Upper lobe of left lung (tissue), 6 donors: ENCODE measurements around the gene SSRP1. TPM values are rescaled to one million over a fixed set of nuclear protein-coding genes. Genes with fewer than 3 reads are reported as not detected.
"Not testable (repeated sequence)": the region's sequence is repeated elsewhere in the genome, so short reads cannot be mapped to it uniquely, and the experiment has no call there.

ENCODE experiments used
- ATAC-seq, 2 donors: fragments of 200-7000 bp; cut with Tn5 transposase; one replicate each; pipeline ENCODE4 v1.9.1; 2022; ENCODE audit warnings: mild to moderate bottlenecking in 2 of 2, moderate library complexity in 2 of 2; ENCODE audit not compliant: low FRiP score in 2 of 2
- DNase-seq, 2 donors: peaks; one replicate each; pipeline ENCODE4 v3.0.0-alpha.2; 2019 to 2020
- H3K27ac ChIP-seq, 4 donors: fragments of 200-600 bp; sonication (generic); one replicate each; pipeline ENCODE4 v1.5.1; 2016 to 2019
- H3K27me3 ChIP-seq, 4 donors: fragments of 200-600 bp; sonication (generic); one replicate each; pipeline ENCODE4 v1.5.1; 2017 to 2019
- H3K36me3 ChIP-seq, 4 donors: fragments of 200-600 bp; sonication (generic); one replicate each; pipeline ENCODE4 v1.5.1; 2016 to 2019
- H3K4me1 ChIP-seq, 4 donors: fragments of 200-600 bp; sonication (generic); one replicate each; pipeline ENCODE4 v1.5.1; 2018 to 2019
- H3K4me3 ChIP-seq, 4 donors: fragments of 200-600 bp; sonication (generic); one replicate each; pipeline ENCODE4 v1.5.1; 2017 to 2019; ENCODE audit warnings: mild to moderate bottlenecking in 2 of 4, moderate library complexity in 1 of 4
- H3K9me3 ChIP-seq, 4 donors: fragments of 200-600 bp; sonication (generic); one replicate each; pipeline ENCODE4 v1.5.1; 2018 to 2019
- EP300 ChIP-seq, 4 donors: sonication (generic); formaldehyde crosslinking; IDR thresholded peaks; one replicate each; pipeline ENCODE4 v1.5.1; 2017; ENCODE audit warnings: antibody characterized with exemption in 4 of 4, control low read depth in 2 of 4
- POLR2A ChIP-seq, 4 donors: fragments of 450-650 bp; IDR thresholded peaks; one replicate each; pipeline ENCODE4 v1.5.1; 2016 to 2017; ENCODE audit warnings: antibody characterized with exemption in 4 of 4, mild to moderate bottlenecking in 2 of 4
- POLR2AphosphoS5 ChIP-seq, 2 donors: sonication (generic); formaldehyde crosslinking; IDR thresholded peaks; one replicate each; pipeline ENCODE4 v1.5.1; 2017; ENCODE audit warnings: antibody characterized with exemption in 2 of 2
- WGBS, 2 donors: methylation state at CpG; one replicate each; pipeline ENCODE4 v1.1.5; 2017 to 2018; 5-methylcytosine and 5-hydroxymethylcytosine counted together
- total RNA-seq, 6 donors: library from RNA; depleted of rRNA in 4 of 6; stranded (reverse); fragments of >200 nt in 4 of 6; gene quantifications; one replicate each; pipeline versions ENCODE4 v1.1.0 to v1.2.1, GENCODE V29; 2016 to 2021
- TF ChIP-seq, protein P1 (sequence below), 6 experiments: fragments of 450-650 bp in 4 of 6; fragments of 200-600 bp in 2 of 6; sonication (generic) in 2 of 6; IDR thresholded peaks; one replicate each; pipeline ENCODE4 v1.5.1; 2016 to 2019; ENCODE audit warnings: antibody characterized with exemption in 6 of 6
- donor health status: DM: no; HTN: no; CAD: no; lungs with moderate emphysema.
- donor health status: DM: no; HTN: yes; CAD: no; lungs with severe emphysema.

The SSRP1 gene
- total RNA-seq, 6 donors from 2014 or later: 48.2 to 89.6 (median 65.5) TPM

DNA sequence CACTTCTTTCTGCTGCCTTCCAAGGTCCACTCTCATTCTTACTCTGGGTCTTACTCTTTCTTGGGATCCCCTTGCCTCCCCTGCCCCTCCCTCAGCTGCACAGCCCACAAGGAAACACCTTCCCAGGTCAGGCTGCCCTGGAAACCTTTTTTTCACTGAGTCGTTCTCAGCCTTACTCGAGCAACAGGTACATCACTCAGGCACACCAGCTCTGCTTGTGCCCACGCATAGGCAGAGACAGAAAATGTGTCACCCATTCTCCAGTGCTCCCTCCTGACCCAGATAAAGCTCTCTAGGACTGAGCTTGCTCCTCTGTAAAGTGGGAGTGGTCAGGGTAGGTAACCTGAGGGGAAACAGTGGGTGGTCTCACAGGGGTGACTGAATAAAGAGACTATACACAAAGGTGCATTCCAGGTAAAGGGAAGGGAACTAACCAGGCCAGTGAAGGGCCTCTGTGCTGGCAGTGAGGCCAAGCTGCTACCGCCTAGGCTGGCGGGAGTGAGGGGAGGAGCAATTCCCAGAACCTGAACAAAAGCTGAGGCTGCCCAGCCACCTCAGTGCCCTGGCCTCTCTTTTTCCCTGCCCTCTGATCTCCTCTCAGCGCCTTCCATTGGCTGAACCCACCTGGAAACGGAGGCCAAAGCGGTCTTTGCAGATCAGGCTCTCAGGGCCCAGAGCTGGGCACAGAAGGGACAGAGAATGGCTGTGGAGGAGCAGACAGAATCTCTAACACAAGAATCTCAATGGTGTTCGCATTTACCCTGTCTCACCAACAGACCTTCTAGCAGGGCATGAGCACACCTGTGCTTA lies 29.4 kb upstream of the SSRP1 start:
- TF ChIP-seq, protein P1, sequence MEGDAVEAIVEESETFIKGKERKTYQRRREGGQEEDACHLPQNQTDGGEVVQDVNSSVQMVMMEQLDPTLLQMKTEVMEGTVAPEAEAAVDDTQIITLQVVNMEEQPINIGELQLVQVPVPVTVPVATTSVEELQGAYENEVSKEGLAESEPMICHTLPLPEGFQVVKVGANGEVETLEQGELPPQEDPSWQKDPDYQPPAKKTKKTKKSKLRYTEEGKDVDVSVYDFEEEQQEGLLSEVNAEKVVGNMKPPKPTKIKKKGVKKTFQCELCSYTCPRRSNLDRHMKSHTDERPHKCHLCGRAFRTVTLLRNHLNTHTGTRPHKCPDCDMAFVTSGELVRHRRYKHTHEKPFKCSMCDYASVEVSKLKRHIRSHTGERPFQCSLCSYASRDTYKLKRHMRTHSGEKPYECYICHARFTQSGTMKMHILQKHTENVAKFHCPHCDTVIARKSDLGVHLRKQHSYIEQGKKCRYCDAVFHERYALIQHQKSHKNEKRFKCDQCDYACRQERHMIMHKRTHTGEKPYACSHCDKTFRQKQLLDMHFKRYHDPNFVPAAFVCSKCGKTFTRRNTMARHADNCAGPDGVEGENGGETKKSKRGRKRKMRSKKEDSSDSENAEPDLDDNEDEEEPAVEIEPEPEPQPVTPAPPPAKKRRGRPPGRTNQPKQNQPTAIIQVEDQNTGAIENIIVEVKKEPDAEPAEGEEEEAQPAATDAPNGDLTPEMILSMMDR (IDR thresholded peaks at IDR 0.05): no peak
- TF ChIP-seq POLR2A (IDR thresholded peaks at IDR 0.05) (no peak), POLR2AphosphoS5 (IDR thresholded peaks at IDR 0.05) (no peak), EP300 (IDR thresholded peaks at IDR 0.05) (no peak)
- no peaks in the 10 kb centered on the region for H3K9me3 ChIP-seq
- ATAC-seq (no peak), DNase-seq (no peak)
- H3K4me3 ChIP-seq: no peak overlapping the region
- no peak overlapping the region for H3K27ac ChIP-seq
- no peaks in the 10 kb centered on the region for H3K27me3 ChIP-seq
- H3K36me3 ChIP-seq: no peaks in the 10 kb centered on the region
- H3K4me1 ChIP-seq: peaks cover 0 to 8% (median 2%) of the 10 kb centered on the region in 4 donors
- WGBS, 2 donors: 71 to 80% methylated on average over 9 of the region's 9 CpGs

DNA sequence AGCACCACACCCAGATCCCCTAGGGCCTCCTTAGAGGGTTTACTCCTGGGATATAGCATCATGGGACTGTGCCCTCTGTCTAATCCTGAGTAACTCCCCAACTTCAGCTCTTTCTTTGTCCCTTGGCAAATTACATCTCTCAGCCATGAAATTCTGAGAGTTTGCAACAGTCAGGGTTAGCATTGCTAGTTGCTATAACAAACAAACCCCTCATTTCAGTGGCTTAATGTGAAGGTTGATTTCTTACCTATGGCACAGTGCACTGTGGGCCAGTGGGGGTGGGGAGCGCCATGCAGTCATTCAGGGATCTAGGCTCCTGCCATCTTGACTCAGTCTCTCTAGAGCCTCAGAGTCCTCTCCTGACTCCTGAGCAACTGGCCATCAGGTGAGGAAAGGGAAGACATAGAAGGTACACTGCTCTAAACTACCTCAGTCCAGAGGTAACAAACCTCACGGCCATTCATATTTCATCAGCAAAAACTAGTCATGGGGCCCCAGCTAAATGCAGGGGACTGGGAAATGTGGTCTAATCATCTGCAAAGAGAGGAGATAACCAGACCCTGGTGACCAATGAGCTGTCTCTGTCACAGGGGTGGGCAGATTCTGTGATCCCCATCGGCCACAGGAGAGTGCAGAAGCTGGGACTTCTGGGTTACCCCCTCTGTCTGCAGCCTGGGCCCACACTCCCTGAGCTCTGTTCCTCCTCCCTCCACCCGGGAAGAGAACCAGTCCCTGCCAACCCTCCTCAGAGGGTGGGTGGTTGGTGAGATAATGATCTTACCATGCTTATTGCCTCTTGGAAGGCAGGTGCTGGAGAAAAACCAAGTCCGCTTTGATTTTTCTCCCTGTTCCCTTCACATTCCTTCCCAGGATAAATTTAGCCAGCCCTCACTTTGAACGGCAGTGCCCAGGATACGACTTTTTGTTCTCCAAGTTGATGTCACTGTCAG lies 27.7 kb upstream of the SSRP1 start:
- WGBS, 2 donors: 70 to 75% methylated on average over 6 to 7 of the region's 7 CpGs
- no peaks in the 10 kb centered on the region for H3K9me3 ChIP-seq
- no peaks in the 10 kb centered on the region for H3K36me3 ChIP-seq

DNA sequence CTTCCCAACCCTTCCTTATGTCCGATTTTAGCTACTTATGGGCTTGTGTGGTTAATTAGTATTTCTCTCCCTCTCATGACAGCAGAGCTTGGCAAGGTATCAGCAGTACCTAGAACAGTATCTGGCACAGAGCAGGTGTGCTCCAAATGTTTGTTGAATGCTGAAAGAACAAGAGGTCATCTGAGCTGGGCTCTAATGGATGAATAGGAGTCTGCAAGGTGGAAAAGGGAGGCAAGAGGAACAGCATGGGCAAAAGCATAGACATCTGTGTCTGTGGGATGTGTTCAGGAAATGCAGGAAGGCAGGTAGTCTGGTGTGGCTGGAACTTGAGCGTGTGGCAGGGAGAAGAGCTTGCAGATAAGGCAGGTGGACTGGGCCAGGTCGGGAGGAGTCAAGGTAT lies 26.2 kb upstream of the SSRP1 start:
- Histone ChIP-seq H3K27me3 (no peaks in the 10 kb centered on the region), H3K36me3 (no peaks in the 10 kb centered on the region), H3K4me1 (peaks cover 0 to 6% (median 2%) of the 10 kb centered on the region in 4 donors), H3K9me3 (no peaks in the 10 kb centered on the region), H3K4me3 (no peak overlapping the region), H3K27ac (no peak overlapping the region)
- WGBS, 2 donors: 80 to 82% methylated on average over 3 of the region's 3 CpGs
- TF ChIP-seq, protein P1 (IDR thresholded peaks at IDR 0.05): no peak
- TF ChIP-seq POLR2AphosphoS5 (IDR thresholded peaks at IDR 0.05): no peak
- TF ChIP-seq EP300 (IDR thresholded peaks at IDR 0.05): no peak
- TF ChIP-seq POLR2A (IDR thresholded peaks at IDR 0.05): no peak
- ATAC-seq: no peak
- DNase-seq: no peak

More for the DNA sequence above, 27.7 kb upstream of the SSRP1 start:
- Histone ChIP-seq H3K4me3 (no peak overlapping the region), H3K4me1 (peaks cover 0 to 4% (median 0%) of the 10 kb centered on the region in 4 donors), H3K27ac (no peak overlapping the region), H3K27me3 (no peaks in the 10 kb centered on the region)
- DNase-seq (no peak), ATAC-seq (no peak)
- TF ChIP-seq POLR2A (IDR thresholded peaks at IDR 0.05) (no peak), EP300 (IDR thresholded peaks at IDR 0.05) (no peak), POLR2AphosphoS5 (IDR thresholded peaks at IDR 0.05) (no peak)
- TF ChIP-seq, protein P1 (IDR thresholded peaks at IDR 0.05): no peak

DNA sequence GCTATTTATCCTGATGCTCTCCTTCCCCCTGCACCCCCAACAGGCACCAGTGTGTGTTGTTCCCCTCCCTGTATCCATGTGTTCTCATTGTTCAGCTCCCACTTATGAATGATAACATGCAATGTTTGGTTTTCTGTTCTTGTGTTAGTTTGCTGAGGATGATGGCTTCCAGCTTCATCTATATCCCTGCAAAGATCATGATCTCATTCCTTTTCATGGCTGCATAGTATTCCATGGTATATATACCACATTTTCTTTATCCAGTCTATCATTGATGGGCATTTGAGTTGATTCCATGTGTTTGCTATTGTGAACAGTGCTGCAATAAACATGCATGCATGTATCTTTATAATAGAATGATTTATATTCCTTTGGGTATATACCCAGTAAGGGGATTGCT lies 25.7 kb upstream of the SSRP1 start:
- H3K27ac ChIP-seq, H3K4me1 ChIP-seq, H3K36me3 ChIP-seq, H3K9me3 ChIP-seq, H3K4me3 ChIP-seq, ATAC-seq, DNase-seq, H3K27me3 ChIP-seq: not testable (repeated sequence)

DNA sequence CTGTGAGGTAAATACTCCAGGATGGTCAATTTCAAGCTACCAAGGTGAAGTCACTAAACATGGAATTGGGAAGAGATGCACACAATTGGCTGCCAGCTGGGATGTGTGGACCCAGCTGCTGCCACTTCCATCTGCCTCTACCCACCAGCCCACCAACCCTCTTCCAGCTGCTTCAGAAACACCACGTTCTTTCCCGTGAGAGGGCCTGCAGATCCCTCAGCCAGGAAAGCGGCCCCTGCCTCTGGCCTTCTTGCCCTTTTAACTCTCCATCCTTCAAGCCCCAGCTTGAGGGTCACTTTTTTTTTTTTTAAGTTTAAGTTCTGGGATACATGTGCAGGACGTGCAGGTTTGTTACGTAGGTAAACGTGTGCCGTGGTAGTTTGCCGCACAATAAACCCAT lies 25.3 kb upstream of the SSRP1 start:
- H3K4me3 ChIP-seq: no peak overlapping the region
- no peaks in the 10 kb centered on the region for H3K36me3 ChIP-seq
- no peak for DNase-seq
- H3K27me3 ChIP-seq: no peaks in the 10 kb centered on the region
- no peak for ATAC-seq
- TF ChIP-seq EP300 (IDR thresholded peaks at IDR 0.05) (no peak), POLR2AphosphoS5 (IDR thresholded peaks at IDR 0.05) (no peak), POLR2A (IDR thresholded peaks at IDR 0.05) (no peak)
- TF ChIP-seq, protein P1 (IDR thresholded peaks at IDR 0.05): no peak
- H3K4me1 ChIP-seq: peaks cover 0 to 6% (median 2%) of the 10 kb centered on the region in 4 donors
- 88 to 95% methylated on average over 8 of the region's 8 CpGs for WGBS, 2 donors
- no peaks in the 10 kb centered on the region for H3K9me3 ChIP-seq
- H3K27ac ChIP-seq: no peak overlapping the region
